GM18511 (cell line): ENCODE measurements around the gene BTK.
A peak's percentile ranks its signal among the peaks of the same experiment; 100 is the strongest.
"Not testable (repeated sequence)": the region's sequence is repeated elsewhere in the genome, so short reads cannot be mapped to it uniquely, and the experiment has no call there.

Experiments
- ATAC-seq: cut with Tn5 transposase; IDR thresholded peaks from one replicate; pipeline ENCODE4 v1.9.1; 2021; ENCODE audit warnings: mild to moderate bottlenecking, moderate library complexity; ENCODE audit not compliant: unreplicated experiment

The BTK gene

DNA sequence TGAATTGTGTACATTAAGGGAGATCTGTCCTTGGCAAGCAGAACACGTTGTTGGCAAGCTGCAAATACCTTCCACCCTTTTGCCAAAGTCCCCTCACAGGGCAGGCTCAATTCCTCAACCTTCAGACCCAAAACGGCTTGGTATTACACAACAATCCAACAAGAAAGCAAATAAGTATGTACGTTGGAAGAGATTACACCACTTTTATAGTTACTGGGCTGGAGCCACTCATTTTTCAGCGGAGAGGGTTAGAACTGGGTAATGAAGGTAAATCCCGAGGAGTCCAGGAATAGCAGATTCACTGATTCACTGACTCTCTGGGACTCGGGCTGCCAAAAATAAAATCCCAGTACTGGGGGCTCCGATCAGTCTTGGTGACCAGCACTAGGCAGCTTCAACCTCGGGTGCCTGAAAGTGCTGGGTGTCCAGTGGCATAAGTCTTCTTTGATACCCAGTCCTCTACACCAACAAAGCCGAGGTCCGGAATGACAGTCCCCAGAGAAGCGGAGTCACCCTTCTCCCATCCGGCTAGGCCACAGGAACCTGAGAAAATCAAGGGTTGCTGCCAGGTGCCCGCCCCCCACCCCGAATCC, 38.0 kb downstream of the BTK start:
- peak; percentile 17 for ATAC-seq

- no peak for ATAC-seq
Observed at GRCh38 chrX:101337776-101338271, 48.2 kb downstream of the BTK start.

GRCh38 chrX:101334310-101334709, 51.7 kb downstream of the BTK start:
- not testable (repeated sequence) for ATAC-seq

- not testable (repeated sequence) for ATAC-seq
Observed at GRCh38 chrX:101326600-101326999, 59.4 kb downstream of the BTK start.

GRCh38 chrX:101303790-101304189, 82.2 kb downstream of the BTK start:
- no peak for ATAC-seq
